Stimulated activated CD4-positive, alpha-beta T cell treated with anti-CD3 and anti-CD28 coated beads, Interleukin-2, amount 100 ng/mL, for 48 hours (primary cell): ENCODE data around the gene ORAI3.

Experiments
- DNase-seq, 2 donors: peaks; one replicate each; pipeline ENCODE4 v3.0.0-alpha.2; 2020

Gene ORAI3

DNA sequence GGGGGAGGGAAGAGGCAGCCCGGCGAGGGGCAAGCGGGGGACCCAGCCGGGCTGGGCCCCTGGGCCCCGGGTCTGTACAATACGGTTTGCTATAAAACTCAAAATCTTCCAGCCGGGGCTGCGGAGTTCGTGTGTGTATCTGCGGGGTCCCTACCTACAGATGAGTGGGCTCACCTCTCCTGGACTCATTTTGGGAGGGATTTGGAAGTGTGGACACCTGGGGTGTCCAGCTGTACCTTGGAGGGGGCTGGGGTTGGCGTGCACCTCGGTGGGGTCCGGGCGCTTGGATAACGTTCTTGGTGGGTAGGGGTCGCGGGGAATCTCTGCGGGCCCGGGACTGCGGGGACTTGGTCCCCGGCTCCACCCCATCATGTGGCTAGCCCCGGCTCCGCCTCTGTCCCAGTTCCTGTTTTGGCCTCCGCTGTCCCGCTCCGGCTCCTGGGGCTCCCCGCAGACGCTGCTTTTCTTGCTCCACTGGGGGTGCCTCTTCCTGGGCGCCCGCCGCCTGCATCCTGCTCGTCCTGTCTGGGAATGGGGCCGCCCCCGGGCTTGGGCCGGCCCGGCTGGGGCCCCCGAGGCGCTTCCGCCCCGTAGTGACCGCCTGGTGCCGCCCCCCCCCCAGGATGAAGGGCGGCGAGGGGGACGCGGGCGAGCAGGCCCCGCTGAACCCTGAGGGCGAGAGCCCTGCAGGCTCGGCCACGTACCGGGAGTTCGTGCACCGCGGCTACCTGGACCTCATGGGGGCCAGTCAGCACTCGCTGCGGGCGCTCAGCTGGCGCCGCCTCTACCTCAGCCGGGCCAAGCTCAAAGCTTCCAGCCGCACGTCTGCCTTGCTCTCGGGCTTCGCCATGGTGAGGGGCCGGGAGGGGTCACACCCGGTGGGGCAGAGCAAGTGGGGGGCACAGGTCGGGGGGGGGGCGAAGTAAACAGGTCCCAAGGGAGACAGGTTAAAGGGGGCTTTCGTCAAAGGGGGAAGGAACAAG lies at the start of gene ORAI3:
ORAI3 (plus strand) TSS at position 402 of the 983 bp plus-strand sequence; CDS start at position 624, 222 bp downstream.
- DNase-seq, result peak in 1 of 2 donors; percentile 35

GRCh38 chr16:30899794-30900193 lies 49.1 kb upstream of the ORAI3 start:
- no peak for DNase-seq

GRCh38 chr16:30900588-30900987 lies 48.3 kb upstream of the ORAI3 start:
- DNase-seq, result no peak

GRCh38 chr16:30901201-30902028 lies 47.5 kb upstream of the ORAI3 start:
- no peak for DNase-seq

DNA sequence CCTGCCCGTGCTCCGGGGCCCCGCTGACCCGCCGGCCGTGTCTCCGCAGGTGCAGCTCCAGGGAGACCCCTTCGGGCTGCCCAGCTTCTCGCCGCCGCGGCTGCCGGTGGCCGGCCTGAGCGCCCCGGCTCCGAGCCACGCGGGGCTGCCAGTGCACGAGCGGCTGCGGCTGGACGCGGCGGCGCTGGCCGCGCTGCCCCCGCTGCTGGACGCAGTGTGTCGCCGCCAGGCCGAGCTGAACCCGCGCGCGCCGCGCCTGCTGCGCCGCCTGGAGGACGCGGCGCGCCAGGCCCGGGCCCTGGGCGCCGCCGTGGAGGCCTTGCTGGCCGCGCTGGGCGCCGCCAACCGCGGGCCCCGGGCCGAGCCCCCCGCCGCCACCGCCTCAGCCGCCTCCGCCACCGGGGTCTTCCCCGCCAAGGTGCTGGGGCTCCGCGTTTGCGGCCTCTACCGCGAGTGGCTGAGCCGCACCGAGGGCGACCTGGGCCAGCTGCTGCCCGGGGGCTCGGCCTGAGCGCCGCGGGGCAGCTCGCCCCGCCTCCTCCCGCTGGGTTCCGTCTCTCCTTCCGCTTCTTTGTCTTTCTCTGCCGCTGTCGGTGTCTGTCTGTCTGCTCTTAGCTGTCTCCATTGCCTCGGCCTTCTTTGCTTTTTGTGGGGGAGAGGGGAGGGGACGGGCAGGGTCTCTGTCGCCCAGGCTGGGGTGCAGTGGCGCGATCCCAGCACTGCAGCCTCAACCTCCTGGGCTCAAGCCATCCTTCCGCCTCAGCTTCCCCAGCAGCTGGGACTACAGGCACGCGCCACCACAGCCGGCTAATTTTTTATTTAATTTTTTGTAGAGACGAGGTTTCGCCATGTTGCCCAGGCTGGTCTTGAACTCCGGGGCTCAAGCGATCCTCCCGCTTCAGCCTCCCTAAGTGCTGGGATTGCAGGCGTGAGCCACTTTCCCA lies 46.6 kb upstream of the ORAI3 start:
- peak; percentile 51 to 56 for DNase-seq

DNA sequence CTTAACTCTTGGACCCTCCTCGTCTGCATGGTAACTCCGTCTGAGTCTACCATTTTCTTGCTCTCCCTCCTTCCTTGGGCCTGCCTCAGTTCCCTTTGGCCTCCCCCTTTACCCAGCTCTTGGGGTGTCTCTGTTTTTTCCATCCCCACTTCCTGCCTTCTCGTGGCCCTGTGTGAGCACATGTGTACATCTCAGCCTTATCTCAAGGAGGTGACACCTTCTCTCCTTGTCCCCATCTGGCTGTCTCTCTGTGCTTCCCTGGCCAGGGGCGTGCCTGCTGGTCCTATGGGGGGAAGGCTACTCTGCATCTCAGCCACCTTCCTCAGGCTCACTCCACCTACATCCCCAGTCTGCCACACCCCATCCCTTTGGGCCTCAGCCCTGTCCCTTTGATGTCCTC lies 45.9 kb upstream of the ORAI3 start:
- no peak for DNase-seq

- DNase-seq, result no peak
These were observed 45.3 kb upstream of the ORAI3 start for GRCh38 chr16:30903596-30903995.

GRCh38 chr16:30904114-30904780 lies 44.6 kb upstream of the ORAI3 start:
- no peak for DNase-seq

- DNase-seq, result no peak
These were observed 41.8 kb upstream of the ORAI3 start for GRCh38 chr16:30907064-30907463.

DNA sequence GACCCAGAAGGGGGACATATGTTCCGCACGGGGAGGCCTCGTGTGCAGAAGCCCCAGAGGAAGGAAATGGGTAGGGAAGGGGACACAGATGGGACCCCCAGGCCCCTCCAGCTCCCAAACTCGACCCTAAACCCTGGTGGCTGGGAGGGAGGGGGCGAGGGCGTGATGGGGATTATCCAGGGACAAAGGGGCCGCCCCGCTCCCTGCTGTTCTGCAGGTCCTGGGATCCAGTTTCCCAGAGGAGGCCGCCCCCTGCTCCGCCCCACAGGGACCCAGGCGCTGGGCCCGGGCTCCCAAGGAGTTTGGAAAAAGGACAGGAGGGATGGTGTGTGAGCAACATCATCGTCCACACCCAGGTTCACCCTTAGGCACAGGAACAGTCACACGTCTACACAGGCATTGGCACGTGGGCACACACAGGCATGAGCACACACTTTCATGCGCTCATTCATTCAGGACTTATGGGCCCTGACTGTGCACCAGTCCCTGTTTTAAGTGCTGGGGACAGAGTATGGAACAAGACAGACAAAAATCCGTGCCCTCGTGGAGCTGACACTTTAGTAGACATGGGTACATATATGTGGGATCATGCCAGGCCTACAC lies 38.3 kb upstream of the ORAI3 start:
- DNase-seq, result no peak

- no peak for DNase-seq
These were observed 36.0 kb upstream of the ORAI3 start for GRCh38 chr16:30912794-30913412.

DNA sequence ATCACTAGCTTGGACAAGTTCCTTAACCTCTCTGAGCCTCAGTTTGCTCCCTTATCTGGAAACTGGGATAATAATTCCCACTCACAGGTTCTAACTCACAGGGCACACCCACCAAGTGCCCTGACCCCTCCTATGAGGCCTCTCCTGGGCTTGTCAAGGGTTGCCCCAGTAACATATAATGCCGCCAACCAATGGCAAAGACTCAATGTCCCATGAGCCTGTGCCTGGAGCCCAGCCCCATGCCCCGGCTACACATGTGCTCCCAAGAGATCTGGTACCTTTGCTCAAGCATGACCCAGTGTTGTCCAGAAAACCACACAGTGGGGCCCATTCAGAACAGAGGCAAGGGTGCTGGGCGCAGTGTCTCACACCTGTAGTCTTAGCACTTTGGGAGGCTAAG lies 34.0 kb upstream of the ORAI3 start:
- DNase-seq, result no peak

DNA sequence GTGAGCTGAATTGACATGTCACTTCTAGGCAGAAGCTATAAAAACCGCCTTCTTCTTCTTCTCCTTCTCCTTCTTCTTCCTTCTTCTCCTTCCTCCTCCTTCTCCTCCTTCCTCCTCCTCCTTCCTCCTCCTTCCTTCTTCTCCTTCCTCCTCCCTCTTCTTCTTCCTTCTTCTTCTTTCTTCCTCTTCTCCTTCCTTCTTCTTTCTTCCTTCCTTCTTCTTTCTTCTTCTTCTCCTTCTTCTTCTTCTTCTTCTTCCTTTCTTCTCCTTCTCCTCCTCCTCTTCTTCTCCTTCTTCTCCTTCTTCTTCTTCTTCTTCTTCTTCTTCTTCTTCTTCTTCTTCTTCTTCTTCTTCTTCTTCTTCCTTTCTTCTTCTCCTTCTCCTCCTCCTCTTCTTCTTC lies 30.3 kb upstream of the ORAI3 start:
- no peak for DNase-seq

DNA sequence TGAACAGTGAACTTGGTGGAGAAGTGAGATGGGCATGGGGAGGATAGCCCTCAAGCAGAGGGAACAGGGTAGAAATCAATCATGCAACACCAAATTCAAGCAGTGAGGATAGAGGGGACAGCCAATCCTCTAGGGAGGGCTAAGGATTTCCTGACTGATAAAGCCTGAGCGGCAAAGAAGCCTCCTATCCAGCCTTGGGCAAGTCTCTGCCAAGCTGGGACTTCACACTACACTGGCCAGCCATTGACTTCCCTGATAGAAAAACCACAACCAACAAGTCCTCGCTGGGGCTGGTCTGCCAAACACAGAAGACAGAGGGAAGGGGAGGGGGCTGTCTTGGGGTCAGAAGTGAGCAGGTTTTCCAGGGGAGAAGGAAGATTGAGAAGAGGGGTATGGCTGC lies 28.0 kb upstream of the ORAI3 start:
- no peak for DNase-seq

GRCh38 chr16:30921459-30921747 lies 27.5 kb upstream of the ORAI3 start:
- DNase-seq, result no peak

DNA sequence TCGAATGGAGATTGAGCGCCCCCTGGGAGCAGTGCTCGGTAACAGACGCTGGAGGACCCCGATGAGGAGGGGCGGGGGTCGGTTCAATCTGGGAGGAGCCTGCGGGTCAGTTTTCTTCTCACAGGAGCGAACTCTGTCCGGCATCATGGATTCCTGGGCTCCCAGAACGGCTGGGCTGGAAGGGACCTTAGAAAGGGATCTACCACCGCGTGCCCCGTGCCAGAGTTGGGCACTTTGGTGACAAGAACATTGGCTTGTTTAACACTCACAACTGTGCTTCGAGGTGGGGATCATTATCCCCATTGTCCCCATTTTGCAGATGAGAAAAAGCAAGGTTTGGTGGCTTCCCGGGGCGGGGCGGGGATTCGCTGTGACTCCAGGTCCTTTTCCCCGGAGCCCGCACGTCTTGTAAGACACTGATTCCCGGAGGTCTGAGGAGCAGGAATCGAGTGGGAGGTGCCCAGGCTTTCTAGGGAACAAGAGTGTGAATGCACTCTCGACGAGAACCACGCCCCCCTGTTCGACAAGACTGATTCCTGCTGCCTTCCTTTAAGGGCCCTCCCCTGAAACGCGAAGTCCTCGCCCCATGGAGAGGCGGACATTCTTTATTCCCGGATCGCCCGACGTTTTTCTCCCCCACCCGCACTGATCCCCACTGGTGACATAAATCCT lies 27.0 kb upstream of the ORAI3 start:
- DNase-seq, result peak; percentile 84 to 87

GRCh38 chr16:30922420-30922959 lies 26.4 kb upstream of the ORAI3 start:
- peak; percentile 97 to 98 for DNase-seq

DNA sequence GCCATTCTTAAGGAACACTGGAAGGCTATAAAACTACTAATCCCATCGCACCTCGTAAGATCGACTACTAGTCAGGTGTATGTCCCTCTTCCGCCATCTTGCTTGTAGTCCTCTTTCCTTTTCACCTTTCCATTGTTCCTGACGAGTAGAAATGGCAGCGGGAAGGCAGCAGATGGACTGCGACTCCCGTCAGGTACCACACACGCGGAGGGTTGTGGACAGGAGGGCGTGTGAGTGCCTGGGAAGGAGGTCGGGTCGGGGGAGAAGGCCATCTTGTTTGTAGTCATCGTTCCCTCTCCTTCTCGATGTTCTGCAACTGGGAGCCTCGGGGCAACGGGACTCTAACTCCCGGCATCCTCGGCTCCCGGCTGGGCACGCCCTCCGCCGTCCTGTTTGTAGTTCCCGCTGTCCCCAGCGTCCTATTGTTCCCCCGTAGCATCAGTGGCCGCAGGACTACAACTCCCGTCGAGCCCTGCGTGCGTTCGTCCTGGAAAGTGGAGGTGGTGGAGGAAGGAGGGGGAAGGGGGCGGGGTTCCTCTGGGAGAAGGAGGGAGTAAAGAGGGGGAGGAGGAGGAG lies 25.8 kb upstream of the ORAI3 start:
- DNase-seq, result peak; percentile 88 to 93

GRCh38 chr16:30923554-30924075 lies 25.3 kb upstream of the ORAI3 start, which contains the start of gene FBXL19:
FBXL19 (plus strand) TSS chr16:30923572; CDS start chr16:30925755, 2,183 bp downstream.
- DNase-seq, result no peak
